H1 (cell line): ENCODE results near the gene TRAF3IP3. TPM values are rescaled to one million over a fixed set of nuclear protein-coding genes. Genes with fewer than 3 reads are reported as not detected.

Source experiments
- CTCF ChIA-PET: fragments of 300-600 bp; sonication (Branson Sonifier 250); formaldehyde crosslinking; loops from one replicate; lab custom pipeline; 2021; ENCODE audit not compliant: partially characterized antibody; lab: Charles Lee
- POLR2A ChIA-PET: fragments of 300-600 bp; sonication (Branson Sonifier 250); formaldehyde crosslinking; loops from one replicate; lab custom pipeline; 2021; ENCODE audit warnings: inconsistent platforms; ENCODE audit not compliant: partially characterized antibody; lab: Charles Lee
- DNase-seq, 2 experiments: peaks; one replicate each; pipeline versions ENCODE4 v3.0.0 to v3.0.0-alpha.2; 2010 to 2022; ENCODE audit warnings: low spot score in 2 of 2, low read depth in 1 of 2, mixed read lengths in 1 of 2
- FAIRE-seq: peaks from 2 replicates; lab custom pipeline; 2011; peaks lifted over from hg19 to GRCh38; lab: Jason Lieb, UNC
- H2AFZ ChIP-seq: 2 replicates; pipeline ENCODE4 v1.8.1; 2012; ENCODE audit warnings: low read length, inconsistent platforms
- H2AK5ac ChIP-seq: 2 replicates; pipeline ENCODE4 v1.6.1; 2013; ENCODE audit warnings: low read depth, low read length
- H2BK120ac ChIP-seq: replicated peaks from 2 replicates; pipeline ENCODE3; 2013; ENCODE audit warnings: low read depth, low read length, inconsistent platforms
- H2BK12ac ChIP-seq: 2 replicates; pipeline ENCODE4 v1.6.1; 2013; ENCODE audit warnings: low read depth, low read length
- H2BK15ac ChIP-seq: 2 replicates; pipeline ENCODE4 v1.6.1; 2013; ENCODE audit warnings: low read length
- H2BK20ac ChIP-seq: 2 replicates; pipeline ENCODE4 v1.6.1; 2013; ENCODE audit warnings: low read length
- H2BK5ac ChIP-seq: 2 replicates; pipeline ENCODE4 v1.6.1; 2013; ENCODE audit warnings: low read depth, low read length
- H3K14ac ChIP-seq: 2 replicates; pipeline ENCODE4 v1.6.1; 2013; ENCODE audit warnings: inconsistent platforms; ENCODE audit not compliant: insufficient read length
- H3K18ac ChIP-seq: 2 replicates; pipeline ENCODE4 v1.6.1; 2013; ENCODE audit warnings: low read length; ENCODE audit errors: extremely low read depth
- H3K23ac ChIP-seq: 2 replicates; pipeline ENCODE4 v1.6.1; 2013; ENCODE audit warnings: inconsistent platforms; ENCODE audit not compliant: insufficient read length
- H3K23me2 ChIP-seq: 2 replicates; pipeline ENCODE4 v1.6.1; 2013; ENCODE audit warnings: low read depth, low read length
- H3K27ac ChIP-seq: 2 replicates; pipeline ENCODE4 v1.6.1; 2011; ENCODE audit warnings: low read depth, low read length, inconsistent platforms
- H3K27me3 ChIP-seq, 4 experiments: replicated peaks in 1 of 4; 1 replicate in 1 of 4; 2 replicates in 3 of 4; pipeline versions ENCODE4 v1.6.1 to v1.8.1; 2011 to 2013; ENCODE audit warnings: low read length in 3 of 4, mild to moderate bottlenecking in 3 of 4, inconsistent platforms in 2 of 4, mixed read lengths in 2 of 4, moderate library complexity in 1 of 4; ENCODE audit not compliant: control insufficient read depth in 3 of 4, insufficient read depth in 3 of 4; ENCODE audit errors: extremely low read depth in 1 of 4
- H3K36me3 ChIP-seq, 4 experiments: 2 replicates each; pipeline versions ENCODE4 v1.6.1 to v1.8.1; 2011 to 2013; ENCODE audit warnings: mild to moderate bottlenecking in 4 of 4, low read length in 3 of 4, moderate library complexity in 2 of 4, control low read depth in 1 of 4, inconsistent platforms in 1 of 4; ENCODE audit not compliant: insufficient read depth in 4 of 4, control insufficient read depth in 2 of 4
- H3K4ac ChIP-seq: replicated peaks from 2 replicates; pipeline ENCODE3; 2013; ENCODE audit warnings: low read length, low read depth, mixed read lengths, inconsistent platforms; ENCODE audit not compliant: insufficient read length
- H3K4me1 ChIP-seq, 4 experiments: replicated peaks in 1 of 4; 1 replicate in 1 of 4; 2 replicates in 3 of 4; pipeline versions ENCODE4 v1.6.1 to v1.8.1; 2011 to 2013; ENCODE audit warnings: low read length in 3 of 4, inconsistent platforms in 2 of 4, mixed read lengths in 1 of 4; ENCODE audit not compliant: insufficient read depth in 4 of 4, control insufficient read depth in 3 of 4
- H3K4me2 ChIP-seq, 2 experiments: 2 replicates each; pipeline versions ENCODE4 v1.6.1 to v1.8.1; 2011 to 2013; ENCODE audit warnings: low read depth in 2 of 2, low read length in 2 of 2, control low read depth in 1 of 2, inconsistent platforms in 1 of 2, mild to moderate bottlenecking in 1 of 2; ENCODE audit not compliant: insufficient read depth in 1 of 2
- H3K4me3 ChIP-seq, 4 experiments: fragments of 200-600, 300-600 bp in 1 of 4; sonication (generic), shearing (Covaris generic), sonication (Bioruptor Twin) in 1 of 4; 2 replicates each; pipeline versions ENCODE4 v1.5.1 to v1.8.1; 2011 to 2016; ENCODE audit warnings: low read length in 4 of 4, low read depth in 3 of 4, control low read depth in 2 of 4, inconsistent platforms in 2 of 4, mild to moderate bottlenecking in 2 of 4, mixed read lengths in 1 of 4, moderate library complexity in 1 of 4; ENCODE audit not compliant: insufficient read depth in 2 of 4; ENCODE audit errors: extremely low read depth in 1 of 4
- H3K56ac ChIP-seq: replicated peaks from 2 replicates; pipeline ENCODE3; 2013; ENCODE audit warnings: low read depth, mild to moderate bottlenecking, mixed read lengths, low read length, inconsistent platforms; ENCODE audit not compliant: insufficient read length
- H3K79me1 ChIP-seq: 2 replicates; pipeline ENCODE4 v1.6.1; 2013; ENCODE audit warnings: low read depth, low read length, control low read depth
- H3K79me2 ChIP-seq, 2 experiments: 2 replicates each; pipeline versions ENCODE4 v1.6.1 to v1.8.1; 2012 to 2013; ENCODE audit warnings: low read length in 2 of 2, mild to moderate bottlenecking in 2 of 2, inconsistent platforms in 1 of 2; ENCODE audit not compliant: insufficient read depth in 2 of 2, control insufficient read depth in 1 of 2
- H3K9ac ChIP-seq, 4 experiments: replicated peaks in 1 of 4; 1 replicate in 1 of 4; 2 replicates in 3 of 4; pipeline versions ENCODE4 v1.6.1 to v1.8.1; 2011 to 2013; ENCODE audit warnings: low read depth in 3 of 4, low read length in 3 of 4, control low read depth in 2 of 4, mild to moderate bottlenecking in 2 of 4, moderate library complexity in 2 of 4, inconsistent platforms in 1 of 4; ENCODE audit errors: extremely low read depth in 1 of 4
- H3K9me3 ChIP-seq, 2 experiments: 2 replicates each; pipeline versions ENCODE4 v1.6.1 to v1.8.1; 2012 to 2013; ENCODE audit warnings: mild to moderate bottlenecking in 2 of 2, moderate library complexity in 2 of 2, control low read depth in 1 of 2, inconsistent platforms in 1 of 2, low read depth in 1 of 2, low read length in 1 of 2, mixed read lengths in 1 of 2; ENCODE audit not compliant: insufficient read depth in 2 of 2
- H4K20me1 ChIP-seq, 2 experiments: replicated peaks in 1 of 2; 2 replicates each; pipeline versions ENCODE3 to v1.8.1; 2011 to 2013; ENCODE audit warnings: inconsistent platforms in 2 of 2, low read length in 2 of 2, mild to moderate bottlenecking in 1 of 2; ENCODE audit not compliant: insufficient read depth in 2 of 2, control insufficient read depth in 1 of 2
- H4K5ac ChIP-seq: 2 replicates; pipeline ENCODE4 v1.6.1; 2013; ENCODE audit warnings: low read length, low read depth, mixed read lengths, inconsistent platforms; ENCODE audit not compliant: insufficient read length
- H4K8ac ChIP-seq: 2 replicates; pipeline ENCODE4 v1.8.0; 2013; ENCODE audit warnings: mild to moderate bottlenecking, moderate library complexity, low read length, inconsistent platforms; ENCODE audit not compliant: insufficient read depth; ENCODE audit errors: extremely low read depth
- H4K91ac ChIP-seq: replicated peaks from 2 replicates; pipeline ENCODE3; 2013; ENCODE audit warnings: low read length, mixed read lengths, inconsistent platforms; ENCODE audit not compliant: insufficient read length
- EZH2 ChIP-seq: fragments of 200-600 bp; sonication (generic); IDR thresholded peaks from 2 replicates; pipeline ENCODE4 v1.7.1; 2012; ENCODE audit warnings: low read depth, mild to moderate bottlenecking, moderate library complexity, low read length, inconsistent platforms; ENCODE audit not compliant: severe bottlenecking
- TBP ChIP-seq: IDR thresholded peaks from 2 replicates; pipeline ENCODE4 v1.6.1; 2011; ENCODE audit warnings: low read depth, low read length, improper control_type of control experiment
- WGBS, 2 experiments: shearing (Covaris generic) in 1 of 2; methylation state at CpG; one replicate each; pipeline versions ENCODE4 v1.1.6 to v1.1.7; 2013 to 2015; ENCODE audit warnings: low lambda C conversion rate in 2 of 2, mixed read lengths in 2 of 2, inconsistent platforms in 1 of 2, low coverage in 1 of 2, missing lambda C conversion rate in 1 of 2; ENCODE audit not compliant: insufficient replicate concordance in 2 of 2, insufficient coverage in 1 of 2, insufficient read length in 1 of 2; ENCODE audit errors: extremely low coverage in 1 of 2, missing lambda C conversion rate in 1 of 2; 5-methylcytosine and 5-hydroxymethylcytosine counted together
- polyA plus RNA-seq, 7 experiments: library from polyadenylated mRNA; depleted of rRNA in 3 of 7; stranded (reverse) in 5 of 7; unstranded in 2 of 7; fragments of >200 nt in 5 of 7; fragments of 200-250 nt in 2 of 7; gene quantifications; 1 replicate in 5 of 7; 2 replicates in 1 of 7; 4 replicates in 1 of 7; pipeline versions ENCODE4 v1.2.1 to v1.2.3, GENCODE V29; 2011 to 2013; ENCODE audit warnings: missing spikeins in 2 of 7, mixed read lengths in 2 of 7
- total RNA-seq: library from RNA; stranded (reverse); fragmentation: NEBNext Ultra II Directional; extraction: Animal tissue kit (Norgen Biotek cat#: 25700); gene quantifications from 2 replicates; pipeline ENCODE4 v1.2.1, GENCODE V29; 2021
- TF ChIP-seq, protein P1 (sequence below): IDR thresholded peaks from 2 replicates; pipeline ENCODE4 v1.6.1; 2012; ENCODE audit warnings: inconsistent platforms

The TRAF3IP3 gene
- total and polyA plus RNA-seq, 2 of the 8 experiments (the other 6 are each of a cell fraction or from before 2014, with no cell fraction given), result not detected

DNA sequence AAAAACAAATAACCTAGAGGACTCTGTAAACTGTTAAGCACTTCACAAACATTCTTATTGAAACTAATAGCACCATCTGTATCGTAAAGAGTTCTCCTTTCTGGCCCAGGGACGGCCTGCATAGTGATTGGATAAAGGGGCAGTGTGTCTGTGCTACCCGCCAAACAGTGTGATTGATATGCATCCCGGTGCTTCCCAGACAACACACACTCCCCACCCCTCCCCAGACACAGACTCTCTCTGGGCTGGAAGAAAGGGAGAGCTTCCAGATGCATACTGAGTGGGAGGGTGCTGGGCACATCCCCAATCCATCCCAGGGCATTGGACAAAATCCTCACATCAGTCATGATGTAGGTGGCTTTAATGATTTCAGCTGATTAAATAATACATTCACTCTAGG lies 47.6 kb upstream of the TRAF3IP3 start:
- Histone ChIP-seq H3K23ac (no peak overlapping the region), H2BK20ac (no peak overlapping the region), H3K9me3 (no peaks in the 10 kb centered on the region), H2BK12ac (no peak overlapping the region), H3K4ac (no peak overlapping the region), H3K23me2 (no peaks in the 10 kb centered on the region; the same call in 1 of the 2 replicates), H4K20me1 (no peaks in the 10 kb centered on the region), H4K5ac (no peak overlapping the region), H3K9ac (no peak overlapping the region), H3K79me1 (no peaks in the 10 kb centered on the region), H4K8ac (no peak overlapping the region), H2BK15ac (no peak overlapping the region), H2BK120ac (no peak overlapping the region), H3K79me2 (no peaks in the 10 kb centered on the region), H3K4me3 (no peak overlapping the region), H3K4me1 (no peaks in the 10 kb centered on the region), H3K14ac (no peak overlapping the region), H2BK5ac (no peak overlapping the region), H3K36me3 (no peaks in the 10 kb centered on the region), H3K27ac (no peak overlapping the region), H3K27me3 (no peaks in the 10 kb centered on the region; a peak in 1 of 7 replicates), H3K4me2 (no peak overlapping the region), H4K91ac (no peak overlapping the region), H3K18ac (no peak overlapping the region), H3K56ac (no peak overlapping the region), H2AK5ac (no peak overlapping the region), H2AFZ (no peak overlapping the region)
- FAIRE-seq (no peak), DNase-seq (no peak)
- TF ChIP-seq, protein P1, sequence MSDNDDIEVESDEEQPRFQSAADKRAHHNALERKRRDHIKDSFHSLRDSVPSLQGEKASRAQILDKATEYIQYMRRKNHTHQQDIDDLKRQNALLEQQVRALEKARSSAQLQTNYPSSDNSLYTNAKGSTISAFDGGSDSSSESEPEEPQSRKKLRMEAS, result no peak
- TF ChIP-seq EZH2 (no peak), TBP (no peak)
- WGBS, 2 experiments, result 79% methylated on average over 4 of the region's 4 CpGs; no CpG with 5 or more reads in 1 of the 2 experiments
- ChIA-PET CTCF (interaction anchor here (0.9 kb wide), 1 partner anchor 114 kb away, joined by 3 read pairs; no protein-coding TSS in a partner anchor), POLR2A (no interaction called here)
